Ascending aorta (tissue), 2 donors: Measurements from ENCODE around the gene BLTP3A. TPM values are rescaled to one million over a fixed set of nuclear protein-coding genes. Genes with fewer than 3 reads are reported as not detected.
"Not testable (repeated sequence)": the region's sequence is repeated elsewhere in the genome, so short reads cannot be mapped to it uniquely, and the experiment has no call there.

ENCODE experiments used
- DNase-seq, 2 donors: peaks; one replicate each; pipeline ENCODE4 v3.0.0-alpha.2; 2019; ENCODE audit warnings: low spot score in 2 of 2
- H3K27ac ChIP-seq, 2 donors: fragments of 200-600 bp; sonication (generic); one replicate each; pipeline ENCODE4 v1.5.1; 2016 to 2017; ENCODE audit warnings: mild to moderate bottlenecking in 1 of 2
- H3K27me3 ChIP-seq: fragments of 200-600 bp; sonication (generic); one replicate; pipeline ENCODE4 v1.5.1; 2017
- H3K36me3 ChIP-seq, 2 donors: fragments of 200-600 bp; sonication (generic); one replicate each; pipeline ENCODE4 v1.5.1; 2016
- H3K4me1 ChIP-seq, 2 donors: fragments of 200-600 bp; sonication (generic); one replicate each; pipeline ENCODE4 v1.5.1; 2016 to 2017; ENCODE audit warnings: mild to moderate bottlenecking in 1 of 2
- H3K4me3 ChIP-seq, 2 donors: fragments of 200-600 bp; sonication (generic); one replicate each; pipeline ENCODE4 v1.5.1; 2016 to 2017; ENCODE audit warnings: mild to moderate bottlenecking in 1 of 2
- H3K9me3 ChIP-seq, 2 donors: fragments of 200-600 bp; sonication (generic); one replicate each; pipeline ENCODE4 v1.5.1; 2016
- intact Hi-C: fragments of 100-400 bp; cut with DNase I; formaldehyde crosslinking; loops from one replicate; pipeline ENCODE4 v1.15.1; 2023
- total RNA-seq: library from RNA; depleted of rRNA; stranded (reverse); fragments of >200 nt; gene quantifications from one replicate; pipeline ENCODE4 v1.1.0, GENCODE V29; 2016
- TF ChIP-seq, protein P1 (sequence below), 3 experiments: fragments of 200-600 bp in 2 of 3; fragments of 450-650 bp in 1 of 3; sonication (generic) in 2 of 3; IDR thresholded peaks; one replicate each; pipeline ENCODE4 v1.5.1; 2016 to 2019; ENCODE audit warnings: antibody characterized with exemption in 3 of 3, mild to moderate bottlenecking in 1 of 3, moderate library complexity in 1 of 3

BLTP3A gene
- total RNA-seq, 1 donor from 2014 or later = 12.7 TPM

DNA sequence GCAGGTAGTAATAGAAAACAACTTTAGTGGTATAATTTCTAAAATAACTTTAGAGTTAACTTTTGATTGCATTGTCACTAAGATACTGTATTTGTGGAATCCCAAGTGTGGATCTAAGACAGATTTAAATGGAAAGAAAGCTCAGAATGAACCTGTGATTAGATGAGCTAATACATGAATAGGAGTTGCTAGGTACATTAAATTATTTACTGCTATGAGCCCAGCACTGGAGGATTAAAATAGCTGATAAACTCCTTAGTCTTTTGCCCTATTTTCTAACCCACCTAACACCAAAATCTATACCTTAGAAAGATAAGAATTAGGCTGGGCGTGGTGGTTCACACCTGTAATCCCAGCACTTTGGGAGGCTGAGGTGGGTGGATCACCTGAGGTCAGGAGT, 23.7 kb upstream of the BLTP3A start:
- Histone ChIP-seq H3K4me1 (no peaks in the 10 kb centered on the region), H3K36me3 (peaks cover 66 to 84% of the 10 kb centered on the region in 2 donors), H3K4me3 (no peak overlapping the region), H3K27me3 (no peaks in the 10 kb centered on the region), H3K27ac (no peak overlapping the region), H3K9me3 (no peaks in the 10 kb centered on the region)
- no peak for DNase-seq
- TF ChIP-seq, protein P1, sequence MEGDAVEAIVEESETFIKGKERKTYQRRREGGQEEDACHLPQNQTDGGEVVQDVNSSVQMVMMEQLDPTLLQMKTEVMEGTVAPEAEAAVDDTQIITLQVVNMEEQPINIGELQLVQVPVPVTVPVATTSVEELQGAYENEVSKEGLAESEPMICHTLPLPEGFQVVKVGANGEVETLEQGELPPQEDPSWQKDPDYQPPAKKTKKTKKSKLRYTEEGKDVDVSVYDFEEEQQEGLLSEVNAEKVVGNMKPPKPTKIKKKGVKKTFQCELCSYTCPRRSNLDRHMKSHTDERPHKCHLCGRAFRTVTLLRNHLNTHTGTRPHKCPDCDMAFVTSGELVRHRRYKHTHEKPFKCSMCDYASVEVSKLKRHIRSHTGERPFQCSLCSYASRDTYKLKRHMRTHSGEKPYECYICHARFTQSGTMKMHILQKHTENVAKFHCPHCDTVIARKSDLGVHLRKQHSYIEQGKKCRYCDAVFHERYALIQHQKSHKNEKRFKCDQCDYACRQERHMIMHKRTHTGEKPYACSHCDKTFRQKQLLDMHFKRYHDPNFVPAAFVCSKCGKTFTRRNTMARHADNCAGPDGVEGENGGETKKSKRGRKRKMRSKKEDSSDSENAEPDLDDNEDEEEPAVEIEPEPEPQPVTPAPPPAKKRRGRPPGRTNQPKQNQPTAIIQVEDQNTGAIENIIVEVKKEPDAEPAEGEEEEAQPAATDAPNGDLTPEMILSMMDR (IDR thresholded peaks at IDR 0.05) = no peak
- intact Hi-C loops = no loop called here

DNA sequence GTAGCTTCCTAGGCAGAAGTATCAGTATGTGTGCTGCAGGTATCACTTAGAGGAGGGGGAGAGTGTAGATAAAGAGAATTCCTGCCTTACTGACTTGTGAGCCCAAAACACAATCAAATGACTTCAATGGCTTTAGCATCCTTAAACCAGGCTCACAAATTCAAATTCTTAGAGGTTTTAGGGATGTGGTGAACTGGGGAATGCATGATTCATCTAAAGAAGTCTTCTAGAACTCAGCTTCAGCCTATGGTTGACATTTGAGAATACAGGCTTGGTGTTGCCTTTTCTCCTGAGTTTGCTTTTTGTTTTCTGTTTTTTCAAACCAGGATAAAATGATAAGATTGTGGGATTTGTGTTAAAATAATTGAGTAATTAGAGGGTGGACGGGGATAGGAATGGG, 20.2 kb upstream of the BLTP3A start:
- intact Hi-C loops = no loop called here
- no peak for DNase-seq
- TF ChIP-seq, protein P1 (IDR thresholded peaks at IDR 0.05) = no peak
- H3K4me1 ChIP-seq = no peaks in the 10 kb centered on the region
- H3K4me3 ChIP-seq = no peak overlapping the region
- H3K9me3 ChIP-seq = no peaks in the 10 kb centered on the region
- H3K27me3 ChIP-seq = no peaks in the 10 kb centered on the region
- H3K27ac ChIP-seq = no peak overlapping the region
- peaks cover 58 to 79% of the 10 kb centered on the region in 2 donors for H3K36me3 ChIP-seq

DNA sequence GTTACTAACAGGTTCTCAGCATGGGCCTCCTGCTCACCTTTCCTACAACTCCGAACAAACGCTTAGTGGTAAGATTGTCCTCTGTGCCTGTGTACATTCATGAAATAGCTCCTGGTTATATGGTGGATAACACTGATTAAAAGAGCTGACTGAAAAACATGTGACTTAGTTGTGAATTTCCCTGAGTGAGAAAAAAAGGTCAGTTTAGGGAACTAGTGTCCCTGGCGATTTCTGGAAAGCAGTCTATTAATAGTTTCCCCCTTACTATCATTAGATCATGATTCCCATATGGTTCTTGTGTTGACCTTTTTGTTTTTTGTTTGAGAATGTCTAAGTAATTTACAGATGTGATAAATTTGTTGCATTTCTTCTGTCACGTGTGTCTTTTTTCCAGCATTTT, 18.9 kb upstream of the BLTP3A start:
- Histone ChIP-seq H3K4me1 (no peaks in the 10 kb centered on the region), H3K9me3 (no peaks in the 10 kb centered on the region), H3K27ac (no peak overlapping the region), H3K27me3 (no peaks in the 10 kb centered on the region), H3K36me3 (peaks cover 48 to 66% of the 10 kb centered on the region in 2 donors), H3K4me3 (no peak overlapping the region)
- intact Hi-C loops = no loop called here
- TF ChIP-seq, protein P1 (IDR thresholded peaks at IDR 0.05) = no peak
- no peak for DNase-seq

DNA sequence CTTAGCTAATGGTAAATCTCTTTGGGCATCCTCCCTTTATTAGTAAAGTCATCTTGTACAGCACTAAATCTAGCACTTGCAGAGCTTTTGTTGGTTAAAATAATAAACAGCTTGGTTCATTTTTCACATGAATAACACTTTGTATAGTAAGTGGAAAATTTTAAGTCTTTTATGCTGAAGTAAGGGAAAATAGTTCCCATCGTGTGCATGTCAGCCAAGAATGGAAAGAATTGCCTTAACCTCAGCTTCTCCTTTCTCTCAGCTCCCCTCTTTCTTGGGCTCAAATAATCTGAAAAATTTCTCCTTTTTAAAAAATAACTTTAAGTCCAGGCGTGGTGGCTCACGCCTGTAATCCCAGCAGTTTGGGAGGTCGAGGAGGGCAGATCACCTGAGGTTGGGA, 18.0 kb upstream of the BLTP3A start:
- H3K27me3 ChIP-seq = no peaks in the 10 kb centered on the region
- H3K27ac ChIP-seq = no peak overlapping the region
- H3K4me1 ChIP-seq = no peaks in the 10 kb centered on the region
- TF ChIP-seq, protein P1 (IDR thresholded peaks at IDR 0.05) = no peak
- intact Hi-C loops = no loop called here
- H3K4me3 ChIP-seq = no peak overlapping the region
- H3K9me3 ChIP-seq = no peaks in the 10 kb centered on the region
- no peak for DNase-seq
- H3K36me3 ChIP-seq = peaks cover 40 to 61% of the 10 kb centered on the region in 2 donors

DNA sequence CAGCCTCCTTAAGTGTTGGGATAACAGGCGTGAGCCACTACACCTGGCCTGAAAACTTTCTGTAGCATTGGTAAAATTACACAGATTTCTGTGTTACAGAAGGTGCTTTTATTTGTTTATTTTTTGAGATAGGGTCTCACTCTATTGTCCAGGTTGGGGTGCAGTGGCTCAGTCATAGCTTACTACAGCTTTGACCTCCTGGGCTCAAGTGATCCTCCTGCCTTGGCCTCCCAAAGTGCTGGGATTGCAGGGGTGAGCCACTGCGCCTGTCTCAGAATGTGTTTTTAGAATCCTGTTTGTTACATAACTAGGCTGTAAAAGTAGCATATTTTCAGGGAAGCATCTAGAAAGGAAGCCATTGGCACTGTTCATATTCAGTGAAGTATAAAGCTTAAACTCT, 16.9 kb upstream of the BLTP3A start:
- Histone ChIP-seq H3K36me3 (peaks cover 31 to 57% of the 10 kb centered on the region in 2 donors), H3K4me1 (no peaks in the 10 kb centered on the region), H3K4me3 (no peak overlapping the region), H3K27me3 (no peaks in the 10 kb centered on the region), H3K9me3 (no peaks in the 10 kb centered on the region), H3K27ac (no peak overlapping the region)
- intact Hi-C loops = no loop called here
- DNase-seq = no peak
- TF ChIP-seq, protein P1 (IDR thresholded peaks at IDR 0.05) = no peak

DNA sequence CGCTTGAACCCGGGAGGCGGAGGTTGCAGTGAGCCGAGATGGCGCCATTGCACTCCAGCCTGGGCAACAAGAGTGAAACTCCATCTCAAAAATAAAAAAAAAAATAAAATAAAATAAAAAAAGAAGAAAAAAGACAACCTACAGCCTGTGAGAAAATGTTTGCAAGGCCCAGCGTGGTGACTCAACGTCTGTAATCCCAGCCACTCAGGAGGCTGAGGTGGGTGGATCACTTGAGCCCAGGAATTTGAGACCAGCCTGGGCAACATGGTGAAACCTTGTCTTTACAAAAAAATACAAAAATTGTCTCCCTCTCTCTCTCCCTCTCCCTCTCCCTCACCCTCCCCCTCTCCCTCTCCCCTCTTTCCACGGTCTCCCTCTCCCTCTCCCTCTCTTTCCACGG, 6.5 kb upstream of the BLTP3A start:
- intact Hi-C loops, H3K27ac ChIP-seq, H3K9me3 ChIP-seq, H3K27me3 ChIP-seq, H3K36me3 ChIP-seq, H3K4me3 ChIP-seq, DNase-seq, H3K4me1 ChIP-seq: not testable (repeated sequence)

DNA sequence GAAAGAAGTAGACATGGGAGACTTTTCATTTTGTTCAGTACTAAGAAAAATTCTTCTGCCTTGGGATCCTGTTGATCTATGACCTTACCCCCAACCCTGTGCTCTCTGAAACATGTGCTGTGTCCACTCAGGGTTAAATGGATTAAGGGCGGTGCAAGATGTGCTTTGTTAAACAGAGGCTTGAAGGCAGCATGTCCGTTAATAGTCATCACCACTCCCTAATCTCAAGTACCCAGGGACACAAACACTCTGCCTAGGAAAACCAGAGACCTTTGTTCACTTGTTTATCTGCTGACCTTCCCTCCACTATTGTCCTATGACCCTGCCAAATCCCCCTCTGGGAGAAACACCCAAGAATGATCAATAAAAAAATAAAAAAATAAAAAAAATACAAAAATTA, 4.7 kb upstream of the BLTP3A start:
- H3K27ac ChIP-seq, DNase-seq, H3K36me3 ChIP-seq, H3K4me1 ChIP-seq, H3K27me3 ChIP-seq, H3K4me3 ChIP-seq, intact Hi-C loops, H3K9me3 ChIP-seq: not testable (repeated sequence)
